OCI-LY7 (cell line): ENCODE measurements around the gene SPNS1. TPM values are rescaled to one million over a fixed set of nuclear protein-coding genes. Genes with fewer than 3 reads are reported as not detected.
"Not testable (repeated sequence)": the region's sequence is repeated elsewhere in the genome, so short reads cannot be mapped to it uniquely, and the experiment has no call there.

ENCODE experiments used
- BruUV-seq: library from RNA; stranded (reverse); fragments of 400-500 nt; replicated peaks from 2 replicates; lab custom pipeline; 2021; lab: Mats Ljungman, UMichigan
- CTCF ChIA-PET: fragments of 300-600 bp; sonication (Branson Sonifier 250); formaldehyde crosslinking; loops from one replicate; lab custom pipeline; 2022; ENCODE audit warnings: antibody characterized with exemption; ENCODE audit not compliant: unreplicated experiment; lab: Charles Lee
- POLR2A ChIA-PET: fragments of 300-600 bp; sonication (Branson Sonifier 250); formaldehyde crosslinking; loops from one replicate; lab custom pipeline; 2022; ENCODE audit warnings: antibody characterized with exemption; lab: Charles Lee
- DNase-seq: peaks from one replicate; pipeline ENCODE4 v3.0.0-alpha.2; 2015; ENCODE audit warnings: low spot score
- H2AFZ ChIP-seq: fragments of 200-600 bp; sonication (generic), shearing (Covaris generic); 2 replicates; pipeline ENCODE4 v1.6.1; 2014; ENCODE audit warnings: mild to moderate bottlenecking, antibody characterized with exemption, low read length, moderate library complexity
- H3K27ac ChIP-seq: fragments of 200-600 bp; sonication (generic); 2 replicates; pipeline ENCODE4 v1.5.1; 2014; ENCODE audit warnings: mixed run types, low read depth, mild to moderate bottlenecking, moderate library complexity, low read length, inconsistent platforms; ENCODE audit not compliant: poor library complexity, severe bottlenecking
- H3K36me3 ChIP-seq: fragments of 200-600 bp; sonication (generic); 2 replicates; pipeline ENCODE4 v1.6.1; 2014; ENCODE audit warnings: mild to moderate bottlenecking, antibody characterized with exemption, low read length, moderate library complexity, mixed read lengths; ENCODE audit not compliant: insufficient read depth
- H3K4me1 ChIP-seq: fragments of 200-600 bp; sonication (generic); 2 replicates; pipeline ENCODE4 v1.5.1; 2014; ENCODE audit warnings: mild to moderate bottlenecking, low read length; ENCODE audit not compliant: insufficient read depth, poor library complexity, severe bottlenecking
- H3K4me2 ChIP-seq: fragments of 200-600 bp; sonication (generic); 2 replicates; pipeline ENCODE4 v1.6.1; 2014; ENCODE audit warnings: mild to moderate bottlenecking, low read length
- H3K4me3 ChIP-seq: fragments of 200-600 bp; sonication (generic); 2 replicates; pipeline ENCODE4 v1.5.1; 2014; ENCODE audit warnings: mild to moderate bottlenecking, low read depth, low read length; ENCODE audit not compliant: poor library complexity, severe bottlenecking
- H3K79me2 ChIP-seq: fragments of 200-600 bp; sonication (generic); 2 replicates; pipeline ENCODE4 v1.6.1; 2016; ENCODE audit warnings: low read depth, mild to moderate bottlenecking, low read length, moderate library complexity, mixed read lengths; ENCODE audit not compliant: insufficient read depth
- H3K9me2 ChIP-seq: fragments of 200-600 bp; sonication (generic); 2 replicates; pipeline ENCODE4 v1.6.1; 2016; ENCODE audit warnings: mild to moderate bottlenecking, low read length, mixed read lengths; ENCODE audit not compliant: insufficient read depth
- H3K9me3 ChIP-seq: fragments of 200-600 bp; sonication (generic); 2 replicates; pipeline ENCODE4 v1.6.1; 2014; ENCODE audit warnings: mild to moderate bottlenecking, mixed run types, low read length, mixed read lengths
- H4K20me1 ChIP-seq: fragments of 200-600 bp; sonication (generic); 2 replicates; pipeline ENCODE4 v1.6.1; 2014; ENCODE audit warnings: mild to moderate bottlenecking, antibody characterized with exemption, low read length, moderate library complexity, mixed read lengths; ENCODE audit not compliant: insufficient read depth
- EZH2phosphoT487 ChIP-seq: fragments of 200-600 bp; sonication (generic); IDR thresholded peaks from 2 replicates; pipeline ENCODE4 v1.6.1; 2018; ENCODE audit warnings: low read depth, borderline replicate concordance, mild to moderate bottlenecking, mixed run types, antibody characterized with exemption, low read length, moderate library complexity, mixed read lengths
- intact Hi-C: fragments of 100-400 bp; cut with micrococcal nuclease; formaldehyde crosslinking; loops from one replicate; pipeline ENCODE4 v1.10.0; 2022; ENCODE audit not compliant: unreplicated experiment
- total RNA-seq, 2 experiments: library from RNA; depleted of rRNA in 1 of 2; stranded (reverse); fragments of >200 nt in 1 of 2; shearing (Covaris generic) in 1 of 2; gene quantifications; 2 replicates each; pipeline ENCODE4 v1.2.3, GENCODE V29; 2014 to 2022
- TF ChIP-seq, protein P1 (sequence below): fragments of 200-600 bp; sonication (generic); conservative IDR thresholded peaks from 2 replicates; pipeline ENCODE4 v1.5.1; 2014; ENCODE audit warnings: mild to moderate bottlenecking, antibody characterized with exemption, low read length, moderate library complexity, mixed read lengths

SPNS1 gene
- total RNA-seq, 2 experiments from 2014 or later: 20.1 to 20.4 TPM

DNA sequence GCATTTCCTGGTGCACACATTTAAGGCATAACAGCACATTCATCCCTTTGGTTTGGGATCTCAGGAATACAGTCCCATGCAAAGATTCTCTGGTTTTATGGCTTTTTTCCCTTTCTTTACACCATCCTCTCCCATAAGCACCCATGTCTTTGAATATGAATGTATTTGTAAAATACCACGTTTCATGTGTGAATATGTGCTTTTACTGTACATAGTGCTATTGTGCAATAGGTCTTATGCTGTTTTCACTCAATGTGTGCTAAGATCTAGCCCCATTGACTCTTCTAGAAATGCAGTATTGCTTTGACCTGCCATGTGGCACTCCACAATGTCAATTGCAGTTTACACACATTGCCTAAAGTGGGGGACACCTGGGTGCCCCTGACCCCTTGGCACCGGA lies 10.1 kb upstream of the SPNS1 start:
- intact Hi-C loops: no loop called here
- no peaks in the 10 kb centered on the region for H3K9me3 ChIP-seq

DNA sequence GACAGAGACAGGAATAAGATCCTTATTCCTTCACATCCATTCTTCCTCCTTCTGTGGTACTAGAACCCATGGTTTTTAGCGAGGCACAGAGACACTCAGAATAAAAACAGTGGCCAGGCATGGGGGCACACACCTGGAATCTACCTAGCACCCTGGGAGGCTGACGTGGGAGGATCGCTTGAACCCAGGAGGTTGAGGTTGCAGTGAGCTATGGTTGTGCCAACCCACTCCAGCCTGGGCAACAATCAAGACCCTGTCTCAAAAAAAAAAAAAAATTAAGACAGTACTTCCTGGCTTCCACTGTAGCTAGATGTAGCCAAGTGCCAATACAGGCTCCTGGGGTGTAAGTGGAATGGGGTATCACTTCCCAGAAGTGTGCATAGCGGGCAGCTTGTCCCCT lies 7.4 kb upstream of the SPNS1 start:
- Histone ChIP-seq H3K9me2 (no peaks in the 10 kb centered on the region), H3K36me3 (peaks cover 33% of the 10 kb centered on the region), H3K4me2 (no peak overlapping the region), H3K9me3 (no peaks in the 10 kb centered on the region), H3K27ac (no peak overlapping the region), H3K4me1 (no peaks in the 10 kb centered on the region), H3K79me2 (no peaks in the 10 kb centered on the region), H3K4me3 (no peak overlapping the region), H4K20me1 (no peaks in the 10 kb centered on the region; the same call in 1 of the 2 replicates), H2AFZ (no peak overlapping the region)
- TF ChIP-seq, protein P1, sequence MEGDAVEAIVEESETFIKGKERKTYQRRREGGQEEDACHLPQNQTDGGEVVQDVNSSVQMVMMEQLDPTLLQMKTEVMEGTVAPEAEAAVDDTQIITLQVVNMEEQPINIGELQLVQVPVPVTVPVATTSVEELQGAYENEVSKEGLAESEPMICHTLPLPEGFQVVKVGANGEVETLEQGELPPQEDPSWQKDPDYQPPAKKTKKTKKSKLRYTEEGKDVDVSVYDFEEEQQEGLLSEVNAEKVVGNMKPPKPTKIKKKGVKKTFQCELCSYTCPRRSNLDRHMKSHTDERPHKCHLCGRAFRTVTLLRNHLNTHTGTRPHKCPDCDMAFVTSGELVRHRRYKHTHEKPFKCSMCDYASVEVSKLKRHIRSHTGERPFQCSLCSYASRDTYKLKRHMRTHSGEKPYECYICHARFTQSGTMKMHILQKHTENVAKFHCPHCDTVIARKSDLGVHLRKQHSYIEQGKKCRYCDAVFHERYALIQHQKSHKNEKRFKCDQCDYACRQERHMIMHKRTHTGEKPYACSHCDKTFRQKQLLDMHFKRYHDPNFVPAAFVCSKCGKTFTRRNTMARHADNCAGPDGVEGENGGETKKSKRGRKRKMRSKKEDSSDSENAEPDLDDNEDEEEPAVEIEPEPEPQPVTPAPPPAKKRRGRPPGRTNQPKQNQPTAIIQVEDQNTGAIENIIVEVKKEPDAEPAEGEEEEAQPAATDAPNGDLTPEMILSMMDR: no peak
- TF ChIP-seq EZH2phosphoT487: no peak
- ChIA-PET POLR2A (interaction anchor here (1.0 kb wide), 1 partner anchor 43 kb away, joined by 3 read pairs; no protein-coding TSS in a partner anchor), CTCF (no interaction called here)
- no peak for DNase-seq
- no TSS peak for BruUV-seq
- intact Hi-C loops: no loop called here

More for the DNA sequence above, 10.1 kb upstream of the SPNS1 start:
- Histone ChIP-seq H3K4me2 (no peak overlapping the region), H3K27ac (no peak overlapping the region), H3K9me2 (no peaks in the 10 kb centered on the region), H3K36me3 (peaks cover 55% of the 10 kb centered on the region), H3K79me2 (no peaks in the 10 kb centered on the region), H3K4me3 (no peak overlapping the region), H4K20me1 (no peaks in the 10 kb centered on the region; the same call in 1 of the 2 replicates), H3K4me1 (no peaks in the 10 kb centered on the region), H2AFZ (no peak overlapping the region)
- TF ChIP-seq, protein P1: no peak
- TF ChIP-seq EZH2phosphoT487: no peak
- ChIA-PET CTCF (no interaction called here), POLR2A (no interaction called here)
- BruUV-seq: no TSS peak
- no peak for DNase-seq

DNA sequence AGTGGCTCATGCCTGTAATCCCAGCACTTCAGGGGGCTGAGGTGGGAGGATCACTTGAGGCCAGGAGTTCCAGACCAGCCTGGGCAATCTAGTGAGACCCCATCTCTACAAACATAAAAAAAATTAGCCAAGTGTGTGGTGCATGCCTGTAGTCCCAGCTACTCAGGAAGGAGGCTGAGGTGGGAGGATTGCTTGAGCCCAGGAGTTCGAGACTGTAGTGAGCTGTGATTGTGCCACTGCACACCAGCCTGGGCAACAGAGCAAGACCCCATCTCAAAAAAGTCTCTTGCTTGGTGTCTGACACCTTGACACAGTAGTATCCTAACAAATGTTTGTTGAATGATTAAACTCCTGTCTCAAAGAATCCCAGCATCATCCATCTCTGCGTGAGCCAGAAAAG lies 4.9 kb upstream of the SPNS1 start:
- H2AFZ ChIP-seq, H3K27ac ChIP-seq, intact Hi-C loops: not testable (repeated sequence)

More for the DNA sequence above, 4.9 kb upstream of the SPNS1 start:
- CTCF ChIA-PET: interaction anchor here (0.6 kb wide), 1 partner anchor 1147 kb away, joined by 3 read pairs; no protein-coding TSS in a partner anchor
- H3K9me2 ChIP-seq, DNase-seq, H3K4me1 ChIP-seq, POLR2A ChIA-PET, H3K36me3 ChIP-seq, H3K4me3 ChIP-seq, H3K4me2 ChIP-seq, H4K20me1 ChIP-seq, BruUV-seq, H3K9me3 ChIP-seq, H3K79me2 ChIP-seq: not testable (repeated sequence)
